Measurements from ENCODE around the gene PTPRD.

DNA sequence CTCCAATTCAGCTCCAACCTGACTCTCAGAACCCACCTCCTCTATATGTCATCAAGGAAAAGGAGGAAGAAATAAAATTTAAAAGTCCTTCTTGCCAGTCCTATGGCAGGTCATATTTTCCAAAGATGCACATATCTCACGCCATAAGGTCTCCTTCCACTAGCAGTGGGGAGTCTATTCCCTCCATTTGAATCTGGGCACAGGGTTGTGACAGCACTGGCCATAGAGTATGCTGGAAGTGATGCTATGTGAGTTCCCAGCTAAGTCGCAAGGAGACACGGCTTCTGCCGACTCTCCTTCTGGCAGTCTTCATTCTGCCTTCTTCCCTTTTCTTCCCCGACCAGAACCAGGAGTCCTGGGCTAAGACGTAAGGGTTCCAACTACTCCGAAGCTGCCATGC, 1929.3 kb downstream of the PTPRD start:
- TF ChIP-seq JUNB (CRISPR knock-in tag; conservative IDR thresholded peaks at IDR 0.05) (no peak), FOXJ3 (CRISPR knock-in tag; IDR thresholded peaks at IDR 0.05) (no peak), ETV5 (CRISPR knock-in tag; IDR thresholded peaks at IDR 0.05; ENCODE audit: low read depth) (no peak), ZNF561 (CRISPR knock-in tag; conservative IDR thresholded peaks at IDR 0.05) (no peak), ZNF445 (CRISPR knock-in tag; IDR thresholded peaks at IDR 0.05; ENCODE audit: low read depth) (no peak), CHD2 (IDR thresholded peaks at IDR 0.05; ENCODE audit: low read depth, low read length) (no peak)
- TF ChIP-seq, protein P1, sequence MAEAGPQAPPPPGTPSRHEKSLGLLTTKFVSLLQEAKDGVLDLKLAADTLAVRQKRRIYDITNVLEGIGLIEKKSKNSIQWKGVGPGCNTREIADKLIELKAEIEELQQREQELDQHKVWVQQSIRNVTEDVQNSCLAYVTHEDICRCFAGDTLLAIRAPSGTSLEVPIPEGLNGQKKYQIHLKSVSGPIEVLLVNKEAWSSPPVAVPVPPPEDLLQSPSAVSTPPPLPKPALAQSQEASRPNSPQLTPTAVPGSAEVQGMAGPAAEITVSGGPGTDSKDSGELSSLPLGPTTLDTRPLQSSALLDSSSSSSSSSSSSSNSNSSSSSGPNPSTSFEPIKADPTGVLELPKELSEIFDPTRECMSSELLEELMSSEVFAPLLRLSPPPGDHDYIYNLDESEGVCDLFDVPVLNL (CRISPR knock-in tag; IDR thresholded peaks at IDR 0.05; ENCODE audit: low read depth): no peak
- TF ChIP-seq, protein P2, sequence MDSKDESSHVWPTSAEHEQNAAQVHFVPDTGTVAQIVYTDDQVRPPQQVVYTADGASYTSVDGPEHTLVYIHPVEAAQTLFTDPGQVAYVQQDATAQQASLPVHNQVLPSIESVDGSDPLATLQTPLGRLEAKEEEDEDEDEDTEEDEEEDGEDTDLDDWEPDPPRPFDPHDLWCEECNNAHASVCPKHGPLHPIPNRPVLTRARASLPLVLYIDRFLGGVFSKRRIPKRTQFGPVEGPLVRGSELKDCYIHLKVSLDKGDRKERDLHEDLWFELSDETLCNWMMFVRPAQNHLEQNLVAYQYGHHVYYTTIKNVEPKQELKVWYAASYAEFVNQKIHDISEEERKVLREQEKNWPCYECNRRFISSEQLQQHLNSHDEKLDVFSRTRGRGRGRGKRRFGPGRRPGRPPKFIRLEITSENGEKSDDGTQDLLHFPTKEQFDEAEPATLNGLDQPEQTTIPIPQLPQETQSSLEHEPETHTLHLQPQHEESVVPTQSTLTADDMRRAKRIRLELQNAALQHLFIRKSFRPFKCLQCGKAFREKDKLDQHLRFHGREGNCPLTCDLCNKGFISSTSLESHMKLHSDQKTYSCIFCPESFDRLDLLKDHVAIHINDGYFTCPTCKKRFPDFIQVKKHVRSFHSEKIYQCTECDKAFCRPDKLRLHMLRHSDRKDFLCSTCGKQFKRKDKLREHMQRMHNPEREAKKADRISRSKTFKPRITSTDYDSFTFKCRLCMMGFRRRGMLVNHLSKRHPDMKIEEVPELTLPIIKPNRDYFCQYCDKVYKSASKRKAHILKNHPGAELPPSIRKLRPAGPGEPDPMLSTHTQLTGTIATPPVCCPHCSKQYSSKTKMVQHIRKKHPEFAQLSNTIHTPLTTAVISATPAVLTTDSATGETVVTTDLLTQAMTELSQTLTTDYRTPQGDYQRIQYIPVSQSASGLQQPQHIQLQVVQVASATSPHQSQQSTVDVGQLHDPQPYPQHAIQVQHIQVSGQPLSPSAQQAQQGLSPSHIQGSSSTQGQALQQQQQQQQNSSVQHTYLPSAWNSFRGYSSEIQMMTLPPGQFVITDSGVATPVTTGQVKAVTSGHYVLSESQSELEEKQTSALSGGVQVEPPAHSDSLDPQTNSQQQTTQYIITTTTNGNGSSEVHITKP (IDR thresholded peaks at IDR 0.05; ENCODE audit: partially characterized antibody): no peak
- TF ChIP-seq, protein P3, sequence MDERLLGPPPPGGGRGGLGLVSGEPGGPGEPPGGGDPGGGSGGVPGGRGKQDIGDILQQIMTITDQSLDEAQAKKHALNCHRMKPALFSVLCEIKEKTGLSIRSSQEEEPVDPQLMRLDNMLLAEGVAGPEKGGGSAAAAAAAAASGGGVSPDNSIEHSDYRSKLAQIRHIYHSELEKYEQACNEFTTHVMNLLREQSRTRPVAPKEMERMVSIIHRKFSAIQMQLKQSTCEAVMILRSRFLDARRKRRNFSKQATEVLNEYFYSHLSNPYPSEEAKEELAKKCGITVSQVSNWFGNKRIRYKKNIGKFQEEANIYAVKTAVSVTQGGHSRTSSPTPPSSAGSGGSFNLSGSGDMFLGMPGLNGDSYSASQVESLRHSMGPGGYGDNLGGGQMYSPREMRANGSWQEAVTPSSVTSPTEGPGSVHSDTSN (CRISPR knock-in tag; IDR thresholded peaks at IDR 0.05; ENCODE audit: low read depth): no peak
- TF ChIP-seq, protein P3 (tag; conservative IDR thresholded peaks at IDR 0.05; ENCODE audit: low read depth): no peak
- TF ChIP-seq, protein P4, sequence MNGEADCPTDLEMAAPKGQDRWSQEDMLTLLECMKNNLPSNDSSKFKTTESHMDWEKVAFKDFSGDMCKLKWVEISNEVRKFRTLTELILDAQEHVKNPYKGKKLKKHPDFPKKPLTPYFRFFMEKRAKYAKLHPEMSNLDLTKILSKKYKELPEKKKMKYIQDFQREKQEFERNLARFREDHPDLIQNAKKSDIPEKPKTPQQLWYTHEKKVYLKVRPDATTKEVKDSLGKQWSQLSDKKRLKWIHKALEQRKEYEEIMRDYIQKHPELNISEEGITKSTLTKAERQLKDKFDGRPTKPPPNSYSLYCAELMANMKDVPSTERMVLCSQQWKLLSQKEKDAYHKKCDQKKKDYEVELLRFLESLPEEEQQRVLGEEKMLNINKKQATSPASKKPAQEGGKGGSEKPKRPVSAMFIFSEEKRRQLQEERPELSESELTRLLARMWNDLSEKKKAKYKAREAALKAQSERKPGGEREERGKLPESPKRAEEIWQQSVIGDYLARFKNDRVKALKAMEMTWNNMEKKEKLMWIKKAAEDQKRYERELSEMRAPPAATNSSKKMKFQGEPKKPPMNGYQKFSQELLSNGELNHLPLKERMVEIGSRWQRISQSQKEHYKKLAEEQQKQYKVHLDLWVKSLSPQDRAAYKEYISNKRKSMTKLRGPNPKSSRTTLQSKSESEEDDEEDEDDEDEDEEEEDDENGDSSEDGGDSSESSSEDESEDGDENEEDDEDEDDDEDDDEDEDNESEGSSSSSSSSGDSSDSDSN (IDR thresholded peaks at IDR 0.05; ENCODE audit: borderline replicate concordance in 1 of 2, low read depth in 2 of 2, low read length in 2 of 2): no peak
